Esophagus muscularis mucosa (tissue), 4 donors: Measurements from ENCODE around the gene FOXK1. TPM values are rescaled to one million over a fixed set of nuclear protein-coding genes. Genes with fewer than 3 reads are reported as not detected.
"Not testable (repeated sequence)": the region's sequence is repeated elsewhere in the genome, so short reads cannot be mapped to it uniquely, and the experiment has no call there.

ENCODE experiments used
- DNase-seq: peaks from one replicate; pipeline ENCODE4 v3.0.0-alpha.2; 2017; ENCODE audit errors: extremely low spot score
- H3K27ac ChIP-seq, 4 donors: fragments of 200-600 bp; sonication (generic); replicated peaks in 1 of 4; 1 replicate in 3 of 4; 2 replicates in 1 of 4; pipeline ENCODE4 v1.5.1; 2016 to 2019; ENCODE audit warnings: mild to moderate bottlenecking in 1 of 4
- H3K27me3 ChIP-seq, 4 donors: fragments of 200-600 bp; sonication (generic); one replicate each; pipeline versions ENCODE4 v1.5.1 to v1.6.0; 2016 to 2019
- H3K36me3 ChIP-seq, 4 donors: fragments of 200-600 bp; sonication (generic); one replicate each; pipeline ENCODE4 v1.5.1; 2016 to 2019
- H3K4me1 ChIP-seq, 4 donors: fragments of 200-600 bp; sonication (generic); one replicate each; pipeline ENCODE4 v1.5.1; 2016 to 2019
- H3K4me3 ChIP-seq, 4 donors: fragments of 200-600 bp; sonication (generic); 1 replicate in 2 of 4; 2 replicates in 2 of 4; pipeline ENCODE4 v1.5.1; 2016 to 2019; ENCODE audit warnings: mild to moderate bottlenecking in 4 of 4, moderate library complexity in 1 of 4
- H3K9me3 ChIP-seq, 4 donors: fragments of 200-600 bp; sonication (generic); 1 replicate in 3 of 4; 2 replicates in 1 of 4; pipeline ENCODE4 v1.5.1; 2016 to 2019
- CTCF ChIP-seq, 3 experiments: fragments of 200-600 bp in 2 of 3; fragments of 450-650 bp in 1 of 3; sonication (generic) in 2 of 3; IDR thresholded peaks; one replicate each; pipeline ENCODE4 v1.5.1; 2017 to 2019; ENCODE audit warnings: antibody characterized with exemption in 3 of 3, mild to moderate bottlenecking in 2 of 3, moderate library complexity in 1 of 3
- EP300 ChIP-seq: sonication (generic); formaldehyde crosslinking; IDR thresholded peaks from one replicate; pipeline ENCODE4 v1.6.1; 2017; ENCODE audit warnings: antibody characterized with exemption
- POLR2A ChIP-seq: fragments of 450-650 bp; IDR thresholded peaks from one replicate; pipeline ENCODE4 v1.6.1; 2017; ENCODE audit warnings: antibody characterized with exemption, moderate library complexity, mild to moderate bottlenecking, low read depth
- POLR2AphosphoS5 ChIP-seq, 2 donors: sonication (generic); formaldehyde crosslinking; IDR thresholded peaks; one replicate each; pipeline ENCODE4 v1.6.1; 2017; ENCODE audit warnings: antibody characterized with exemption in 2 of 2
- WGBS: methylation state at CpG from one replicate; pipeline ENCODE4 v1.1.5; 2018; 5-methylcytosine and 5-hydroxymethylcytosine counted together
- intact Hi-C: fragments of 100-400 bp; cut with DNase I; formaldehyde crosslinking; loops from one replicate; pipeline ENCODE4 v1.15.1; 2023
- total RNA-seq, 4 donors: library from RNA; depleted of rRNA; stranded (reverse); fragments of >200 nt; gene quantifications; one replicate each; pipeline versions ENCODE4 v1.1.0 to v1.2.1, GENCODE V29; 2016

FOXK1 gene
- total RNA-seq, 4 donors from 2014 or later, result 23.4 to 46.1 (median 36.3) TPM

- WGBS, result 78% methylated on average over 15 of the region's 50 CpGs
- peak overlapping the region; percentile 56 to 61 (median 58) for H3K4me3 ChIP-seq
- H3K4me1 ChIP-seq, result peaks cover 0 to 25% (median 23%) of the 10 kb centered on the region in 4 donors
- intact Hi-C loops, result no loop called here
- H3K27me3 ChIP-seq, result no peaks in the 10 kb centered on the region
- H3K27ac ChIP-seq, result peak overlapping the region; percentile 46 to 71 (median 60)
- no peaks in the 10 kb centered on the region for H3K9me3 ChIP-seq
- peak; percentile 95 for DNase-seq
- H3K36me3 ChIP-seq, result peaks cover 32 to 74% (median 50%) of the 10 kb centered on the region in 4 donors
- TF ChIP-seq POLR2A (no peak), CTCF (IDR thresholded peaks at IDR 0.05) (peak; percentile 74 to 98 (median 92))
These were observed 109.8 kb downstream of the FOXK1 start for GRCh38 chr7:4791738-4792536.

- DNase-seq, result no peak
- Histone ChIP-seq H3K4me1 (peaks cover 0 to 25% (median 23%) of the 10 kb centered on the region in 4 donors), H3K27ac (peak overlapping the region; percentile 46 to 71 (median 60)), H3K9me3 (no peaks in the 10 kb centered on the region), H3K36me3 (peaks cover 25 to 67% (median 45%) of the 10 kb centered on the region in 4 donors), H3K4me3 (peak overlapping the region; percentile 56 to 61 (median 58)), H3K27me3 (no peaks in the 10 kb centered on the region)
- intact Hi-C loops, result no loop called here
- WGBS, result 29% methylated on average over 11 of the region's 47 CpGs
- TF ChIP-seq POLR2AphosphoS5 (IDR thresholded peaks at IDR 0.05) (peak in 1 of 2 donors; percentile 18), EP300 (no peak)
These were observed 110.5 kb downstream of the FOXK1 start for GRCh38 chr7:4792537-4793126.

- H3K4me1 ChIP-seq, result peaks cover 4 to 31% (median 27%) of the 10 kb centered on the region in 4 donors
- DNase-seq, H3K27ac ChIP-seq, H3K27me3 ChIP-seq, H3K9me3 ChIP-seq, intact Hi-C loops: not testable (repeated sequence)
- peak overlapping the region in 2 of 4 donors; percentile 56 to 58 for H3K4me3 ChIP-seq
- H3K36me3 ChIP-seq, result peaks cover 17 to 58% (median 36%) of the 10 kb centered on the region in 4 donors
- 89% methylated on average over 14 of the region's 30 CpGs for WGBS
These were observed 111.4 kb downstream of the FOXK1 start for GRCh38 chr7:4793385-4793993.

- H3K4me3 ChIP-seq, H3K27ac ChIP-seq, H3K27me3 ChIP-seq, DNase-seq, intact Hi-C loops, H3K9me3 ChIP-seq: not testable (repeated sequence)
- 79% methylated on average over 14 of the region's 14 CpGs for WGBS
- Histone ChIP-seq H3K4me1 (peaks cover 8 to 32% (median 29%) of the 10 kb centered on the region in 4 donors), H3K36me3 (peaks cover 12 to 52% (median 30%) of the 10 kb centered on the region in 4 donors)
These were observed 112.1 kb downstream of the FOXK1 start for GRCh38 chr7:4794171-4794570.

- 87% methylated on average over 24 of the region's 24 CpGs for WGBS
- Histone ChIP-seq H3K36me3 (peaks cover 12 to 46% (median 24%) of the 10 kb centered on the region in 4 donors), H3K4me3 (no peak overlapping the region), H3K27me3 (no peaks in the 10 kb centered on the region), H3K27ac (no peak overlapping the region), H3K9me3 (no peaks in the 10 kb centered on the region), H3K4me1 (peaks cover 8 to 36% (median 31%) of the 10 kb centered on the region in 4 donors)
- intact Hi-C loops, result loop anchor here (5.0 kb wide), 1 partner anchor 293 kb away; no protein-coding TSS in a partner anchor
- TF ChIP-seq POLR2A (no peak), POLR2AphosphoS5 (IDR thresholded peaks at IDR 0.05) (peak in 1 of 2 donors; percentile 5)
- DNase-seq, result no peak
These were observed 112.7 kb downstream of the FOXK1 start for GRCh38 chr7:4794591-4795350.

- intact Hi-C loops, result loop anchor here (5.0 kb wide), 1 partner anchor 291 kb away; no protein-coding TSS in a partner anchor
- 93% methylated on average over 9 of the region's 9 CpGs for WGBS
- H3K4me3 ChIP-seq, result no peak overlapping the region
- H3K27ac ChIP-seq, result no peak overlapping the region
- no peak for DNase-seq
- peaks cover 10 to 40% (median 33%) of the 10 kb centered on the region in 4 donors for H3K4me1 ChIP-seq
- peaks cover 0 to 29% (median 7%) of the 10 kb centered on the region in 4 donors for H3K36me3 ChIP-seq
- no peaks in the 10 kb centered on the region for H3K9me3 ChIP-seq
- H3K27me3 ChIP-seq, result no peaks in the 10 kb centered on the region
- no peak for TF ChIP-seq EP300
- TF ChIP-seq POLR2AphosphoS5 (IDR thresholded peaks at IDR 0.05), result no peak
- no peak for TF ChIP-seq POLR2A
- TF ChIP-seq CTCF (IDR thresholded peaks at IDR 0.05), result no peak
These were observed 114.4 kb downstream of the FOXK1 start for GRCh38 chr7:4796453-4796852.
